HG02981 (cell line): ENCODE data around the gene LMOD3.

Source experiments
- ATAC-seq: cut with Tn5 transposase; IDR thresholded peaks from one replicate; pipeline ENCODE4 v1.9.1; 2021; ENCODE audit warnings: mild to moderate bottlenecking, moderate library complexity; ENCODE audit not compliant: unreplicated experiment

Gene LMOD3

GRCh38 chr3:69065318-69065964 lies 57.0 kb downstream of the LMOD3 start:
- no peak for ATAC-seq

DNA sequence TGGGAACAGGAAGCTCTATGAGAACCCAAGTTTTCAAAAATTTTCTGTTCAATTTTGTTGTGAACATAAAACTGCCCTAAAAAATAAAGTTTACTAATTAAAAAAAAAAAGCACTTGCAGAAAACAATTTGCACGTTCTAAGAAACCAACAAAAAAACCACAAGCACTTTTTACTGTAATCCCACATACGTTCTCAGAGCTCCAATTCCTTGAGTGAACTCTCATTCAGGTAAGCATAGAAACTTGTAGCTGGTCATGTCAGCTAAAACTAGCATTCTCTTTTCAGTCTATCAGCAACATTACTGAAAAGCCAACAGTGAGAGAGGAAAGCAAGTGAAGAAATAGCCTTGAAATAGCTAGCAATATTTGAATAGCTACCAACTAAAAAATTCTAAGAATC lies 58.8 kb downstream of the LMOD3 start:
- ATAC-seq, result no peak

GRCh38 chr3:69059688-69060087 lies 62.7 kb downstream of the LMOD3 start:
- no peak for ATAC-seq

GRCh38 chr3:69058947-69059224 lies 63.5 kb downstream of the LMOD3 start:
- ATAC-seq, result no peak

- peak; percentile 99 for ATAC-seq
Observed at GRCh38 chr3:69058180-69058946, 64.0 kb downstream of the LMOD3 start.
